ENCODE data around the gene DSCAM. TPM values are rescaled to one million over a fixed set of nuclear protein-coding genes. Genes with fewer than 3 reads are reported as not detected.

DSCAM gene
- total and polyA plus RNA-seq, 10 of the 15 experiments (the other 5 are each of a cell fraction or from before 2014, with no cell fraction given), result not detected

DNA sequence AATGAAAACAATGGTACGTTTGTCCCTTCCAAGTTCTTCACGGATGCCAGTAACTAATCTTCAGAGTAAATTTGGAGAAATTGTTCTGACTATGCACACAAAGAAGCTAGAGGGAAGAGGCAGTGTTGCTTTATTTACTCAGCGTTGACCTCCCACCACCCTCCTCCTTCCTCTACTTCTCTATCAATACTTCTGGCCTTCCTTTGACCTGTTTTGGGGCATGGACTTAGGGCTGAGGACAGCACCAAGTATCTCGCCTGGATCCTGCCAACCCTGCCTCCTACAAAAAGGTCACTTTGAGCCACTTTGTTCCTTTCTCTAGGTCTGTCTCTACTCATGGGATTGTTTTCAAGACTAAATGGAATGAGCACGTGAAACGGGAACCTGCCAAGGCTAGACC, 282.6 kb downstream of the DSCAM start:
- Histone ChIP-seq H3K36me3 (ENCODE audit: control insufficient read depth in 2 of 2, insufficient read depth in 2 of 2, low read length in 1 of 2) (no peaks in the 10 kb centered on the region), H4K20me1 (ENCODE audit: control insufficient read depth, insufficient read depth) (no peaks in the 10 kb centered on the region), H3K9ac (ENCODE audit: control insufficient read depth, insufficient read depth, low read length) (no peak overlapping the region), H3K27ac (ENCODE audit: control insufficient read depth, insufficient read depth) (no peak overlapping the region), H3K4me2 (ENCODE audit: control insufficient read depth, insufficient read depth) (no peak overlapping the region), H3K9me3 (replicated peaks; ENCODE audit: control insufficient read depth, insufficient read depth, low read length) (no peaks in the 10 kb centered on the region; the same call in 2 of the 3 replicates), H3K4me1 (ENCODE audit: control insufficient read depth, insufficient read depth, low read length) (no peaks in the 10 kb centered on the region), H3K4me3 (no peak overlapping the region), H2AFZ (ENCODE audit: control insufficient read depth, low read depth, low read length) (no peak overlapping the region), H3K27me3 (replicated peaks in 1 of 2; ENCODE audit: control insufficient read depth in 2 of 2, insufficient read depth in 2 of 2, low read length in 1 of 2) (no peaks in the 10 kb centered on the region), H3K79me2 (ENCODE audit: control insufficient read depth, insufficient read depth, low read length) (no peaks in the 10 kb centered on the region)
- ChIA-PET POLR2A (no interaction called here), SMC1A (ENCODE audit: uncharacterized antibody, unreplicated experiment) (no interaction called here), RAD21 (ENCODE audit: unreplicated experiment) (no interaction called here), CTCF (no interaction called here)
- DNase-seq (ENCODE audit: low read depth, low spot score) (no peak), FAIRE-seq (no peak), ATAC-seq (no peak)
- BruUV-seq (replicated peaks), result no TSS peak
- 14% methylated on average over 6 of the region's 6 CpGs for WGBS (ENCODE audit: insufficient coverage, insufficient replicate concordance, low lambda C conversion rate, missing lambda C conversion rate)
- intact Hi-C loops (cut with micrococcal nuclease; ENCODE audit: unreplicated experiment) (no loop called here), in situ Hi-C loops (cut with MboI) (no loop called here)
- no peak for TF ChIP-seq FOS (IDR thresholded peaks at IDR 0.05; ENCODE audit: borderline replicate concordance, extremely low read depth, insufficient read length)
- no peak for TF ChIP-seq WRNIP1 (IDR thresholded peaks at IDR 0.05; ENCODE audit: borderline replicate concordance, low read depth, low read length)
- TF ChIP-seq SUPT20H (IDR thresholded peaks at IDR 0.05; ENCODE audit: borderline replicate concordance, control insufficient read depth, low read depth, low read length), result no peak
- TF ChIP-seq HDAC6 (IDR thresholded peaks at IDR 0.05; ENCODE audit: unreplicated experiment), result no peak
- TF ChIP-seq ZNF274 (IDR thresholded peaks at IDR 0.05; ENCODE audit: insufficient read depth, insufficient read length), result no peak
- no peak for TF ChIP-seq RAD21 (IDR thresholded peaks at IDR 0.05; ENCODE audit: insufficient read depth, low read depth, low read length)
- TF ChIP-seq, protein P1, sequence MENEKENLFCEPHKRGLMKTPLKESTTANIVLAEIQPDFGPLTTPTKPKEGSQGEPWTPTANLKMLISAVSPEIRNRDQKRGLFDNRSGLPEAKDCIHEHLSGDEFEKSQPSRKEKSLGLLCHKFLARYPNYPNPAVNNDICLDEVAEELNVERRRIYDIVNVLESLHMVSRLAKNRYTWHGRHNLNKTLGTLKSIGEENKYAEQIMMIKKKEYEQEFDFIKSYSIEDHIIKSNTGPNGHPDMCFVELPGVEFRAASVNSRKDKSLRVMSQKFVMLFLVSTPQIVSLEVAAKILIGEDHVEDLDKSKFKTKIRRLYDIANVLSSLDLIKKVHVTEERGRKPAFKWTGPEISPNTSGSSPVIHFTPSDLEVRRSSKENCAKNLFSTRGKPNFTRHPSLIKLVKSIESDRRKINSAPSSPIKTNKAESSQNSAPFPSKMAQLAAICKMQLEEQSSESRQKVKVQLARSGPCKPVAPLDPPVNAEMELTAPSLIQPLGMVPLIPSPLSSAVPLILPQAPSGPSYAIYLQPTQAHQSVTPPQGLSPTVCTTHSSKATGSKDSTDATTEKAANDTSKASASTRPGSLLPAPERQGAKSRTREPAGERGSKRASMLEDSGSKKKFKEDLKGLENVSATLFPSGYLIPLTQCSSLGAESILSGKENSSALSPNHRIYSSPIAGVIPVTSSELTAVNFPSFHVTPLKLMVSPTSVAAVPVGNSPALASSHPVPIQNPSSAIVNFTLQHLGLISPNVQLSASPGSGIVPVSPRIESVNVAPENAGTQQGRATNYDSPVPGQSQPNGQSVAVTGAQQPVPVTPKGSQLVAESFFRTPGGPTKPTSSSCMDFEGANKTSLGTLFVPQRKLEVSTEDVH (IDR thresholded peaks at IDR 0.05; ENCODE audit: low read depth, partially characterized antibody), result no peak
- no peak for TF ChIP-seq CBX3 (IDR thresholded peaks at IDR 0.05; ENCODE audit: borderline replicate concordance, low read depth)

Data from GM12878 (cell line).